Endothelial cell of umbilical vein (primary cell): ENCODE results near the gene KIRREL1. TPM values are rescaled to one million over a fixed set of nuclear protein-coding genes. Genes with fewer than 3 reads are reported as not detected.

Experiments used
- BruUV-seq: library from RNA; stranded (reverse); fragments of 400-500 nt; replicated peaks from 2 replicates; lab custom pipeline; 2021; lab: Mats Ljungman, UMichigan
- CTCF ChIA-PET: fragments of 300-600, 350-600 bp; sonication (Branson Sonifier 250); formaldehyde crosslinking; loops from one replicate; lab custom pipeline; 2021; ENCODE audit warnings: antibody characterized with exemption, inconsistent platforms; lab: Charles Lee
- POLR2A ChIA-PET: fragments of 300-600, 350-600 bp; sonication (Branson Sonifier 250); formaldehyde crosslinking; loops from one replicate; lab custom pipeline; 2021; ENCODE audit warnings: antibody characterized with exemption, inconsistent platforms; lab: Charles Lee
- DNase-seq: peaks from one replicate; pipeline ENCODE4 v3.0.0-alpha.2; 2011; ENCODE audit warnings: low read depth, low spot score
- FAIRE-seq: peaks from 2 replicates; lab custom pipeline; 2011; peaks lifted over from hg19 to GRCh38; lab: Jason Lieb, UNC
- H2AFZ ChIP-seq: 2 replicates; pipeline ENCODE4 v1.6.0; 2012; ENCODE audit warnings: low read depth, low read length, control low read depth, inconsistent platforms
- H3K27ac ChIP-seq: 2 replicates; pipeline ENCODE4 v1.5.1; 2011; ENCODE audit warnings: low read depth, mild to moderate bottlenecking, control low read depth, low read length, moderate library complexity; ENCODE audit not compliant: insufficient read depth
- H3K27me3 ChIP-seq, 2 experiments: 2 replicates each; pipeline versions ENCODE4 v1.6.0 to v1.6.1; 2011; ENCODE audit warnings: low read length in 2 of 2, mixed read lengths in 1 of 2; ENCODE audit not compliant: control insufficient read depth in 2 of 2, insufficient read depth in 2 of 2
- H3K36me3 ChIP-seq, 2 experiments: 2 replicates in 1 of 2; 3 replicates in 1 of 2; pipeline ENCODE4 v1.5.1; 2011; ENCODE audit warnings: low read length in 2 of 2, mild to moderate bottlenecking in 1 of 2, moderate library complexity in 1 of 2; ENCODE audit not compliant: control insufficient read depth in 2 of 2, insufficient read depth in 2 of 2; ENCODE audit errors: extremely low read depth in 1 of 2
- H3K4me1 ChIP-seq: 3 replicates; pipeline ENCODE4 v1.5.1; 2011; ENCODE audit warnings: mild to moderate bottlenecking, low read length; ENCODE audit not compliant: control insufficient read depth, insufficient read depth; ENCODE audit errors: extremely low read depth
- H3K4me2 ChIP-seq: 2 replicates; pipeline ENCODE4 v1.6.1; 2011; ENCODE audit warnings: low read length, control low read depth, mixed read lengths; ENCODE audit not compliant: insufficient read depth
- H3K4me3 ChIP-seq, 3 experiments: fragments of 200-600 bp in 1 of 3; sonication (generic), shearing (Covaris generic) in 1 of 3; replicated peaks in 1 of 3; 2 replicates each; pipeline ENCODE4 v1.5.1; 2011 to 2016; ENCODE audit warnings: control low read depth in 3 of 3, low read length in 3 of 3, mild to moderate bottlenecking in 2 of 3, inconsistent platforms in 1 of 3, low read depth in 1 of 3, moderate library complexity in 1 of 3; ENCODE audit not compliant: insufficient read depth in 1 of 3
- H3K79me2 ChIP-seq: 2 replicates; pipeline ENCODE4 v1.6.0; 2012; ENCODE audit warnings: low read length, inconsistent platforms; ENCODE audit not compliant: control insufficient read depth, insufficient read depth
- H3K9ac ChIP-seq: replicated peaks from 2 replicates; pipeline ENCODE3; 2011; ENCODE audit warnings: low read length, control low read depth; ENCODE audit not compliant: insufficient read depth; ENCODE audit errors: extremely low read depth
- H3K9me1 ChIP-seq: replicated peaks from 3 replicates; pipeline ENCODE4 v1.6.0; 2011; ENCODE audit warnings: mild to moderate bottlenecking, low read length; ENCODE audit not compliant: control insufficient read depth, insufficient read depth; ENCODE audit errors: extremely low read depth
- H3K9me3 ChIP-seq: replicated peaks from 2 replicates; pipeline ENCODE4 v1.5.1; 2012; ENCODE audit warnings: low read length, inconsistent platforms; ENCODE audit not compliant: control insufficient read depth, insufficient read depth
- H4K20me1 ChIP-seq: replicated peaks from 2 replicates; pipeline ENCODE3; 2011; ENCODE audit warnings: mild to moderate bottlenecking, low read length; ENCODE audit not compliant: control insufficient read depth, insufficient read depth; ENCODE audit errors: extremely low read depth
- CTCF ChIP-seq, 2 donors: IDR thresholded peaks; 1 replicate in 1 of 2; 2 replicates in 1 of 2; pipeline ENCODE4 v1.5.1; 2011; ENCODE audit warnings: low read length in 2 of 2, mild to moderate bottlenecking in 2 of 2, moderate library complexity in 2 of 2, control low read depth in 1 of 2, inconsistent platforms in 1 of 2, low read depth in 1 of 2; ENCODE audit not compliant: insufficient read depth in 1 of 2; ENCODE audit errors: extremely low read depth in 1 of 2
- EZH2 ChIP-seq: IDR thresholded peaks from 2 replicates; pipeline ENCODE4 v1.6.1; 2012; ENCODE audit warnings: borderline replicate concordance, low read depth, mild to moderate bottlenecking, moderate library complexity, low read length, inconsistent platforms; ENCODE audit not compliant: severe bottlenecking
- FOS ChIP-seq: IDR thresholded peaks from 2 replicates; pipeline ENCODE4 v1.6.1; 2011; ENCODE audit warnings: mild to moderate bottlenecking, low read length, moderate library complexity, borderline replicate concordance; ENCODE audit not compliant: insufficient read depth
- GATA2 ChIP-seq: IDR thresholded peaks from 2 replicates; pipeline ENCODE4 v1.7.0; 2011; ENCODE audit warnings: low read depth, mild to moderate bottlenecking, moderate library complexity, mixed read lengths, low read length; ENCODE audit not compliant: insufficient read length, insufficient read depth
- JUN ChIP-seq: IDR thresholded peaks from 2 replicates; pipeline ENCODE4 v1.6.1; 2011; ENCODE audit warnings: borderline replicate concordance, low read depth; ENCODE audit not compliant: insufficient read length, insufficient read depth
- MAX ChIP-seq: IDR thresholded peaks from 2 replicates; pipeline ENCODE4 v1.6.1; 2011; ENCODE audit not compliant: insufficient read depth, insufficient read length
- MYC ChIP-seq: IDR thresholded peaks from one replicate; pipeline ENCODE4 v1.6.1; 2011; ENCODE audit warnings: mild to moderate bottlenecking, low read depth, low read length
- POLR2A ChIP-seq: IDR thresholded peaks from 2 replicates; pipeline ENCODE4 v1.6.1; 2012; ENCODE audit warnings: low read depth, mild to moderate bottlenecking, control low read depth, low read length
- POLR2AphosphoS5 ChIP-seq: IDR thresholded peaks from 2 replicates; pipeline ENCODE4 v1.6.1; 2012; ENCODE audit warnings: low read depth, mild to moderate bottlenecking, control low read depth, low read length, moderate library complexity; ENCODE audit not compliant: insufficient read depth
- dilution Hi-C: fragments of 300-500 bp; cut with MboI; formaldehyde crosslinking; loops from one replicate; pipeline ENCODE4 v1.15.0; 2019; ENCODE audit warnings: low sequenced_read_pairs; ENCODE audit not compliant: extremely low pct_ligation_motif_present
- intact Hi-C: fragments of 100-400 bp; cut with micrococcal nuclease; formaldehyde crosslinking; loops from one replicate; pipeline ENCODE4 v1.10.0; 2022
- polyA plus RNA-seq, 4 experiments: library from polyadenylated mRNA; depleted of rRNA in 3 of 4; stranded (reverse) in 3 of 4; unstranded in 1 of 4; fragments of >200 nt; gene quantifications; 2 replicates each; pipeline versions ENCODE4 v1.2.1 to v1.2.3, GENCODE V29; 2011 to 2012; ENCODE audit warnings: missing spikeins in 1 of 4
- total RNA-seq: library from RNA; stranded (reverse); gene quantifications from 2 replicates; pipeline ENCODE4 v1.2.3, GENCODE V29; 2021

Gene KIRREL1
- total and polyA plus RNA-seq, 2 donors (not counting 3 experiments of a cell fraction or from before 2014, with no cell fraction given) = 35.6 to 57.6 TPM

DNA sequence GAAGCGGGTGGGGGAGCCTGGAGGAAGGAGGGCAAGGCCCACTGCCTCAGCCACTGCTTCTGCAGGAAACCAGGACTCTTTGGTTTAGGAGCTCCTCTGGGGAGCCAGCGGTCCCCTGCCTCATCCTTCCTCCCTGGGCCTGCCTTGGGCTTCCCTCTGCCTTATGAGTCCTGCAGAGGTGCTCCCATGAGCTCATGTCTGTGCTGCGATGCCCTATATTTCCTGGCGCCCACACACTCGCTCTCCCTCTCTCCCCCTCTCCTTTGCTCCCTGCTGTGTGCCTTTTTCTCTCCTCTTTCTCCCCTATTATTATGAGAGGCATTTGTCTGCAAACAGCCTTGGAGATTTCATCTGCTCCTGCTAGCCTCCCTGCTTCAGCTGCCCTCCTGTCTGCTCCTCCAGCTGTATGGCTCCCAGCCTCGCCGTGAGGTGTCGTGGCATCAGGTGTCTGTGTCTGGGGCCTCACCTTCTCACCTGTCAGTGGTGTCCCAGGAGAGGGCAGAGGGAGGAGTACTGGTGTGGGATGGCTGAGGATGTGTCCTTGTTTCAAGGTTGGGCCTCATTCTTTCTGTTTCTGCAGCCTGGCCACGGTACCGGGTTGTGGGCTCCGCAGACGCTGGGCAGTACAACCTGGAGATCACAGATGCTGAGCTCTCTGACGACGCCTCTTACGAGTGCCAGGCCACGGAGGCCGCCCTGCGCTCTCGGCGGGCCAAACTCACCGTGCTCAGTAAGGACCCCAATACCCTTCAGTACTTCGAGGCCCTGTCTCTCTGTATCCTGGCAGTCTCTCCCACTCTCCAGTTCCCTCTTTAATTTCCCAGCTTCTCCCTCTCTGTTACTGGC, 84.2 kb downstream of the KIRREL1 start:
- Histone ChIP-seq H2AFZ (no peak overlapping the region), H3K9me1 (no peaks in the 10 kb centered on the region), H3K4me2 (no peak overlapping the region), H3K27ac (no peak overlapping the region), H3K4me1 (no peaks in the 10 kb centered on the region), H3K4me3 (no peak overlapping the region), H4K20me1 (no peaks in the 10 kb centered on the region), H3K9me3 (no peaks in the 10 kb centered on the region), H3K79me2 (no peaks in the 10 kb centered on the region), H3K27me3 (no peaks in the 10 kb centered on the region), H3K36me3 (peaks cover 9 to 35% of the 10 kb centered on the region in 2 experiments), H3K9ac (no peak overlapping the region)
- TF ChIP-seq POLR2AphosphoS5 (no peak), JUN (no peak), GATA2 (no peak), MAX (no peak), FOS (no peak), POLR2A (no peak), CTCF (IDR thresholded peaks at IDR 0.05; ENCODE audit: extremely low read depth in 1 of 2, insufficient read depth in 1 of 2, low read depth in 1 of 2, low read length in 2 of 2) (no peak), MYC (no peak), EZH2 (no peak)
- ChIA-PET POLR2A (no interaction called here), CTCF (interaction anchor here (1.1 to 6.1 kb wide), 2 partner anchors 9 to 86 kb away, joined by 3 to 30 read pairs; no protein-coding TSS in a partner anchor)
- intact Hi-C loops (no loop called here), dilution Hi-C loops (no loop called here)
- DNase-seq (no peak), FAIRE-seq (no peak)
- BruUV-seq = no TSS peak
